GM13976 (cell line): ENCODE measurements around the gene AGAP1.

Experiments used
- DNase-seq: peaks from one replicate; pipeline ENCODE4 v3.0.0; 2012; ENCODE audit warnings: low spot score
- CTCF ChIP-seq: IDR thresholded peaks from 2 replicates; pipeline ENCODE4 v1.5.1; 2012; ENCODE audit warnings: borderline replicate concordance, mild to moderate bottlenecking; ENCODE audit not compliant: insufficient read depth; ENCODE audit errors: extremely low read depth, missing control alignments, control extremely low read depth
- in situ Hi-C: fragments of 300-500 bp; cut with MboI; formaldehyde crosslinking; loops from one replicate; pipeline ENCODE4 v1.12.0; 2022; ENCODE audit warnings: low sequenced_read_pairs, mixed read lengths, inconsistent platforms; ENCODE audit not compliant: unreplicated experiment

The AGAP1 gene

GRCh38 chr2:235992024-235992423 is 498.2 kb downstream of the AGAP1 start:
- in situ Hi-C loops, result no loop called here
- TF ChIP-seq CTCF, result no peak
- no peak for DNase-seq

- in situ Hi-C loops, result no loop called here
- no peak for TF ChIP-seq CTCF
- DNase-seq, result no peak
These were observed 502.6 kb downstream of the AGAP1 start for GRCh38 chr2:235996419-235996818.

GRCh38 chr2:235999011-235999410 is 505.2 kb downstream of the AGAP1 start:
- in situ Hi-C loops, result no loop called here
- no peak for TF ChIP-seq CTCF
- no peak for DNase-seq

- DNase-seq, result no peak
- TF ChIP-seq CTCF, result no peak
- in situ Hi-C loops, result no loop called here
These were observed 507.5 kb downstream of the AGAP1 start for GRCh38 chr2:236001166-236001828.

GRCh38 chr2:236001854-236002253 is 508.0 kb downstream of the AGAP1 start:
- in situ Hi-C loops, result no loop called here
- no peak for DNase-seq

GRCh38 chr2:236008006-236008405 is 514.2 kb downstream of the AGAP1 start:
- in situ Hi-C loops, result no loop called here
- DNase-seq, result no peak
- no peak for TF ChIP-seq CTCF

More at GRCh38 chr2:236001854-236002253, 508.0 kb downstream of the AGAP1 start:
- TF ChIP-seq CTCF, result no peak
